Activated CD8-positive, alpha-beta memory T cell treated with anti-CD3 and anti-CD28 coated beads, Interleukin-2, amount 50 U/mL, for 24 hours (primary cell): ENCODE data around the gene SPCS3.
"Not testable (repeated sequence)": the region's sequence is repeated elsewhere in the genome, so short reads cannot be mapped to it uniquely, and the experiment has no call there.

ENCODE experiments used
- DNase-seq: peaks from one replicate; pipeline ENCODE4 v3.0.0-alpha.2; 2020; ENCODE audit errors: extremely low read depth

The SPCS3 gene

DNA sequence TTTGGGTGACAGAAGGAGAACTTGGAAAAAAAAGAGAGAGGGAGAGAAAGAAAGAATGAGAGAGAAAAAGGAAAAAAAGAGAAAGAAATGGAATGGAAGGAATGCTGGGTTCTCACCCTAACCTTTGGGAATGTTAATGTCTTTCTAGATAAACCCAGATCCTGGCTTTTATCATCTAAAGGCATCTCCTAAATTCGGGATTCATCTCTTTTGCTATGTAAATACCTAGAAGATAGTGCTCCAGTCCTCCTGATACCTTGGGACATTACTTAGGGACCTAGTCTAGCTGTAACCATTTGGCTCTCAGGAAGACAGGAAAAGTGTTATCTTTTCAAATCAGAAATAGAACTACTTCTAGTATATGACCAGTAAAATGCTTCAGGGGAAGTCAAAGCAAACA is 15.8 kb upstream of the SPCS3 start:
- no peak for DNase-seq

DNA sequence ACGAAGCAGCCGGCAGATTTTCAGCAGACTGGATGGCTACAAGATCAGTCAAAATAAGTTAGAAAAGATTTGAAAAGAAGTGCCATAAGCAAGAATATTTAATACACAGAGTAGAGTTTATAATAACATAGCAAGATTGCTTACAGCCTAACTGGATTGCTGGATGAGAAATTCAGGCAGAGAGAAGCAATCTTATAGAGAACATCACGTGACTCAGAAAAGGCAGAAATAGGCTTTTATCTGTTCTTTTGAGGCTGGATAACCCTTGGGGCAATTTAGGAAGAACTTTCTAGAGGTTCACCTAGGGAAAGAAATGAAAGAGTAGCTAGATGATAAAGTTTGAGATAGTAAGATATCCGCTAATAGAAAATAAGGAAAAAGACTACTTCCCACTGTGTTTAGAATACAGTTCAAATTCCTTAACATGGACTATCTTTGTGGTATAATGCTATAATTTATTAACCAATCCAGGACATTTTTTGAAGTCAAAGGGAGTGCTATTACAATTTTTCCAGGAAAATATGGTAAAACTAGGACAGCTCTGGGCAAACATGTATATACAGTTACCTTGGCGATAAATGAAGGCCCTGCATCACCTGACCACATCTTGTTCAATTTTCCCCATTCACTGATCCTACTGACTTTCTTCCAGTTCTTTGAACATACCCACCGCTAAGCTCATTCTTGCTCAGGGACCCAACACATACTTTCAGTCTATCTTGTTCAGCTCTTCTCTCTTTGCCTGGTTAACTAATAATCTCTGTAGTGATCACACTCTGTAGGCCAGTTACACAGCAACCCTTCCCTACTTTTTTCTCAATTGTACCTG is 12.7 kb upstream of the SPCS3 start:
- DNase-seq, result no peak

DNA sequence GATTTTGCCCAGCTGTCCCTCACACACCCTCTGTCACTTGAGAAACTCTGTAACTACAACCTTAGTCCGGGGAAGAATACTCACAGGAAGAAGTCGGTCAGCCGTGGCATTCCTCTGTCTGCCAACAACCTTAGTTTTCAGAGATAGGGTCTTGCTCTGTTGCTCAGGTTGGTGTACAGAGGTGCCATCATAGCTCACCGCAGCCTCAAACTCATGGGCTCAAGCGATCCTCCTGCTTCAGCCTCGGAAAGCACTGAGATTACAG is 12.2 kb upstream of the SPCS3 start:
- DNase-seq, result no peak

DNA sequence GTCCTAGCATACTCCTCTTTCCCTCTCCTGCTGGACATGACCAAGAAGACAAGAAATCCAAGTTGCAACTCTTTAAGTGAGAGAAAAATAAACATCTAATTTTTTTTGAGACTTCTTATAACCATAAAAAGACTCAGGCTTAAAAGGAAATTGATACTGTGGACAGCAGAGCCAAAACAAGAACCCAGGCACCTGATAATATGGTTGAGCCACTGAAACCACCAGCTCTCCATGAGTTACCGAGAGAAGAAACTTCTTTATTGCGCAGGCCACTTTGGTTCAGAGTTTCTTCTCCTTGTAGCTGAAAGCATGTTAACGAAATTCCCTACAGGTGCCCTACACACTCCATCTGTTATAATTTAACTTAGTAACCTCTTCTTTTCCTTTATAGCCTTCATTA is 11.3 kb upstream of the SPCS3 start:
- DNase-seq, result no peak

DNA sequence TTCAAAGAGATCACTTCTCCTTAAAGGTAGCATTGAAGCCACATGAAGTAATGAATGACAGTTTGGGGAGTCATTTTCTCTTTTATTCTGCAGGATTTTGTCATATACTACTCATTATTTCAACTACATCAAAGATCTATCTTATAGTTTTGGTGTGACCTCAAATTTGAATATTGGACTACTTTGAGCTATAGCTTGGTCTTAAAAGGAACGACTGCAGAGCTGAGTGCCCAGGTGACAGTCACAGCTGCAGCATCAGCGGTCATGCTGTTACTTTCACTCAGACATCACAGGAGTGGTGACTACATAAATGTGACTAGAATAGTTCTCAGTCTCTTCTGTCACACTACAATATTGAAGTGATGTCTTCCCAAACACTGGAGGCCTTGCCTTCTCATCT is 10.7 kb upstream of the SPCS3 start:
- no peak for DNase-seq

DNA sequence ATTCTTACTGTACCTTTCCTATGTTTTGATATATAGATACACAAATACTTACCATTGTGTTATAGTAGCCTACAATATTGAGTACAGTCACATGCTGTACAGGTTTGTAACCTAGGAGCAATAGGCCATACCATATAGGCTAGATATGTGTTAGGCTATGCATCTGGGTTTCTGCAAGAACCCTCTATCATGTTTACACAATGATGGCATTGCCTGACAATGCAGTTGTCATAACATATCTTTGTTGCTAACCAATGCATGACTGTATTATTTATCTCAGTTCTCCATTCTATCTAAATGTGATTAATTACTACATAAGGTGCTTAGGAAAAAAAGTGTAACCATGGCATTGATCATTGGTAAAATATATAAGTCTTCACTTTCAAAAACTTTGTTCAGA is 10.0 kb upstream of the SPCS3 start:
- DNase-seq, result no peak

DNA sequence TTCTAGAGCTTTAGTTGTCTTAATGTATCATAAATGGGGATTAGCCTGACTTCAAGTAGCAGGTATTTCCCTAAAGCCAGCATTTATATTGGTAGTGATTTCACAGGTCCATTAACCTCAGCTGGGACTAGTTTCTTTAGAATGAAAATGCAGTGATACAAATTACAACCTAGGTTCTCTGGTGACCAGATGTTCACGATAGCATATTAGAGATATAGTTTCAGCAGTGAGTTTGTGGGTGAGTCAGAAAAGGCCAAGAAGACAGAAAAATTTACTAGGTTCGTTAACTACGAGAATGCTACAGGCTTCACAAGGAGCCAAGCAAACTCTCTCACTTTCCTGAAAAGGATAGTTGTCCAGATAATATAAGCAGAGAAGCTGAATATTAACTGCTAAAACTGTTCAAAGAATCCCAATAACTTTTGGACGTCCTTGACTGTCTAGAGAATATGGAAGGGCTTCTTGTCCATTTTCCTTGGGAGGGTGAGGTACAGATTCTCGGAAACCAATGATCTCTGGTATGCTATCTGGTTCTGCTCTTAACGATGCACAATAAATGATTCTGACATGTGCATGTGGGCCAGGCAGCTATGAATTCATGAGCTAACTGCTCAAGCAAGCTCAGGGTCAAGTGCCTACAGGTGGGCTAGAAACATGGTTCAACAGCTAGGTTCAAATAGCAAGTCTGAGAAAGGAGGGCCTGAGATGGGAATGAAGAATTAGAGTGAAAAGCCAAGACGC is 6.0 kb upstream of the SPCS3 start:
- no peak for DNase-seq

DNA sequence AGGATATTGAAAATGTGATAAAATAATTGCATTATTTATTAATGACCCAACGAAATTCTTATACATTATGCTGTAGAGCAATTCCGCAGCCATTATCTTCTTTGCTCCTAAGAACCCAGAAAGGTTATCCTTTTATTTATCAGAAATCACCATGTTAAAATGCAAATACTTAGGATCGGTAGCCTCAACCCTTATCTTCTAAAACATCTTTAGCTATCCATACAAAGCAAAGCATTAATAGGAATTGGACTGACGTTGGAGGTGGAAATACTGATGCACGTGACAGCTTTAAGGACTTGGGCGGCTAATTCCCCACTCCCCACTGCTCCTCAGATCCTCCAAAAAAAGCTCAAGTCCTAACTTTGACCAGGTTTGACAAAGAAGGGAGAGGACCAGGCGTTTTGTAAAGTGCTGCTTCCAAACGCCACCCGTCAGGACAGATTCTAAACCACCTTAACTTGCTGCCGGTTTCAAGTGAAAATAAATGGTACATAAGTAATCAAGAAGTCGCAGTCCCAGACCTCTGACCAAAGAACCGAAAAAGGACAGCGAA is 539 bp upstream of the SPCS3 start:
- no peak for DNase-seq

DNA sequence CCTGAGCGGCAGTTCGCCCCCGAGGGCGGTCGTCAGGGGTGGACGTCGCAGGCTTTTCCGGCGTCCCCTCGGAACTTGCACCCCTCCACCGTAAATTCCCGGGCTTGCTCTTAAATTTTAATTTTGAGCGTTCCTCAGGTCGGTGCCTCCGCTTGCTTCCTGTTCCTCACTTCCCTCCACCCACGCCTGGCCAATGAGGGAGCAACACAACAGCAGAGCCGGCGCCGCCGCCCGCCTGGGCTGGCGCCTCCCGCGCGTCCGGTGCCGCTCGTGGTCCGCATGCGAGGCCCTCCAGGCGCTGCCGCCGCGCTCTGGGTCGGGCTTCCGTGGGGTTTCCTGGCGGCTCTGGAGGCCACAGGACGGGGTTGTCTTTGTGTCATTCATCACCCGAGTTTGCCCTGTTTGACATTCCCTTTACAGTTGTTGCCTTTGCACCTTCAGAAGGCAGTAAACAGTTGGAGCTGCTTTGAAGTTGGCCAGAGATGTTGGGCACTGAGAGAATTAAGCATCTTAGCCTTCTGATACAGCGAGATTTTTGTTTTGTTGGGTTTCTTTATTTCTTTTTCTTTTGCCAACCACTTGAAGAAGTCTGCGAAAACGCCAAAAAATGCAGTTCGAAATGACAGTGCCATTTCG is 692 bp downstream of the SPCS3 start:
- DNase-seq, result peak; percentile 73

DNA sequence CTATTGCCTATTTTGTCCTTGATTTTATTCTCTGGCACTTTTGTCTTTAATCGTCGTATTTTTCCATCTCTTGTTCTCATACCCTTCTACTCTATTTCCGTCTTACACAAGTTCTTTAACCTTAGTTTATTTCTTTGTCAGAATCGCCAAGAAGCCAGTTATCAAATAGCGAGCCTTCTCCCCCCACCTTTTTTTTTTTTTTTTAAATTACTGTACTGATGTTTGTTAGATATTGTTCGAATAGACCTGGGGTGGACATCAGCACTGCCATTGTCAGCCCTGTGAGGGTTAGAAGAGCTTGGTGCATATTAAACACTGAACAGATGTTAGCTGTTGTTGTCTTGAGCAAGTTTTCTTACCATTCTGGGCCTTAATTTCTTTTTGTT is 1.2 kb downstream of the SPCS3 start:
- no peak for DNase-seq

DNA sequence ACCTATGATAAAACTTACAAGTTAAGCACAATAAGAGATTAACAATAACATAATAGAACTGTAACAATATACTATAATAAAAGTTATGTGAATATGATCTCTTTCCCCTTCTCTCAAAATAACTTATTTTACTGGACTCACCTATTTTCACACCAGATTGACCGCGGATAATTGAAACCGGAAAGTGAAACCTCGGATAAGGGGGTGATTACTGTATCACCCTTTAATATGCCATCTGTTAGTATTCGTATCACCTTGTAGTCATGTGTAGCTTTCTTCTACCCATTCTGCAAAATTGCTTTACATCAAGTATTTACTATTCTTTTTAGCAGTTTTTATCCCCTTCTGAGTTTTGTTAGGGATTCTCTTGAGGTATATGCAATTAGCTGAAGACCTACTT is 1.8 kb downstream of the SPCS3 start:
- DNase-seq, result no peak

DNA sequence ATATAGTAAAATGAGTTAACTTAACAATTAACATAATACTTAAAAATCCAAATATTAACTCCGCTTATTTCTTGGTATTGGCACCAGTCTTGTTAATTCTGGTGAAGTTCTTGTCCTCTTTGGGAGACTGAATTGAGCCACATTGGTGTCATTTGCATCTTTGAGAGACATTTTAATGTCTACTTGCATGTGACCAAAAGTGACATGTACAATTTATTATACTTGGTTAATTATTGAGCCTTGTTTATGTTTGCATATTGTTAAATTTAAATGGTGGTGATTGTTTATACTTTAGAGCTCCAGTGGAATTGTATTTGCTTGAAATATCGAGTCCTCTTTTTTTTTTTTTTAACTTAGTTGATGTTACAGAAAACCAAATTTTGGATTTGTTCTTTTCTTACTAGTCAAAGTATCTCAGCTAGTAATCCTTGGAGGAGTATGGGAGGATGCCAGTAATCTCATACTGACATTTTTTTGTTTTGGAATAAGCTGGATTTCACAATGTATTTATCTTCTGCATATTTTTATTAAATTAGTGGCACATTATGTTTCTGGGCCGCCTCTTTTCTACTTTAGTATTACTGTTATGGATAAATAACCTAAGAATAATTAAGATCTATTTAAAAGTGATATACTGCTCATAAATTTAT is 3.9 kb downstream of the SPCS3 start:
- no peak for DNase-seq

DNA sequence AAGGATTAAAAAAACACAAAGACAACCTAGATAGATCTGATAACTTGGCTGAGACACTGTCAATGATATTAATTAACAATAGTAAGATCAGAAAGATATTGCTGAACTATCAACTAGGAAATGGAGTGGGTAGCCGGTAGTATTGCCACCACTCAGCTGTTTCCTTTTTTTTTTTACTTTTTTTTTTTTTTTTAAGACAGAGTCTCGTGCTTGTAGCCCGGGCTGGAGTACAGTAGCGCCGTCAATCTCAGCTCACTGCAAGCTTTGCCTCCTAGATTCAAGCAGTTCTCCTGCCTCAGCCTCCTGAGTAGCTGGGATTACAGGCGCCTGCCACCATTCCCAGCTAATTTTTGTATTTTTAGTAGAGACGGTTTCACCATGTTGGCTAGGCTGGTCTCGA is 5.1 kb downstream of the SPCS3 start:
- not testable (repeated sequence) for DNase-seq

DNA sequence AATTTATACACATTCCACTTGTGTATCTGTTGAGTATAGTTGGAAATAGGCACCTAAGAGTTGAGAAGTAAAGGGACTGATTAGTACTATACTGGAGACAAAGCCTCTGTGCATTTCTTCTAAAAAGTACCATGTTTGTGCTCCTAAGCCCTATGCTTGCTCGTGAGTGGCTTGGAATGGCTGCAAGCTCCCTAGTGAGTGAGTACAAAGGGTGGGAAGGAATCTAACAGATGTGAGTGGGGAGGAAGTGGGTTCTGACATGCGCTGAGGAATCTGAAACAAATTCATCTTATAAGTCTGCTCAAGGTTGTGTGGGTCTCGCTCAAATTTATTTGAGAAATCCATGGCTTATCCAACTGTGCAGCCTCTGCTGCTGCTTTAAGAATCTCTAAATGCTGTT is 13.3 kb downstream of the SPCS3 start:
- DNase-seq, result no peak

DNA sequence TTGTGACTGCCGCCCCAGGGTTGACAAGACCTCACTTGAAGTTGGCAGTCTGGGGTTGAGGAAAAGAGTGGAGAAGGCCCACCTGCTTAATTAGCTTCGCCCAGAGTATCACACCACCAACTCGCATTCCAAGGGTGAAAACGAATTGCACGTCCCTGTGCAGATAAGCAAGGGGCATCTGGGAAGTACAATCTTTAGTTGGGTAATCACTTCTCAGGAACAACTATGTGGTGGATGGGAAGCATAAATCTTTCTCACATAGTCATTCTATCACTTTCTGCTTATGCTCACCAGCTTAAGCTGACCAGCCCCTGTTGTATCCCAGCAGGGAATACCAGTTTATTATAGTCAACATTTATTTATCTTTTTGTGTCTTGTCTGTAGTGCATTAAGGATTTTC is 14.3 kb downstream of the SPCS3 start:
- DNase-seq, result no peak

DNA sequence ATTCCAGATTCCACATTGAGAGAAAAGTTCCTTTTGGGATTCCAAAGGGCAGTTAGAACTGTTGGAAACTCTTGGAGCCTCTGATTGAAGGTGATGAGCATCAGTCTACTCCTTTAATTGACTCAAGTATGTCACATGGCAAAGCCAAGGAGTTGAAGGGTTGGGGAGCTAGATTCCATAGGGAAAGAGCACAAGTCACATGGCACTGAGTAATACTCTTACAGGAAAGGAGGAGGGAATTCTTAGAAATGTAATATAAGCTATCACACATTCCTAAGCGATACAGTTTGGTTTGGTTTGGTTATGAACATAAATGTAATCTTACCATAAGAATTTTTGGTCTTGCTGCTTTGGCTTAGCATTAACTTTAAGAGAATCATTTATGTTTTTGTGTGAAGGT is 15.7 kb downstream of the SPCS3 start:
- no peak for DNase-seq

DNA sequence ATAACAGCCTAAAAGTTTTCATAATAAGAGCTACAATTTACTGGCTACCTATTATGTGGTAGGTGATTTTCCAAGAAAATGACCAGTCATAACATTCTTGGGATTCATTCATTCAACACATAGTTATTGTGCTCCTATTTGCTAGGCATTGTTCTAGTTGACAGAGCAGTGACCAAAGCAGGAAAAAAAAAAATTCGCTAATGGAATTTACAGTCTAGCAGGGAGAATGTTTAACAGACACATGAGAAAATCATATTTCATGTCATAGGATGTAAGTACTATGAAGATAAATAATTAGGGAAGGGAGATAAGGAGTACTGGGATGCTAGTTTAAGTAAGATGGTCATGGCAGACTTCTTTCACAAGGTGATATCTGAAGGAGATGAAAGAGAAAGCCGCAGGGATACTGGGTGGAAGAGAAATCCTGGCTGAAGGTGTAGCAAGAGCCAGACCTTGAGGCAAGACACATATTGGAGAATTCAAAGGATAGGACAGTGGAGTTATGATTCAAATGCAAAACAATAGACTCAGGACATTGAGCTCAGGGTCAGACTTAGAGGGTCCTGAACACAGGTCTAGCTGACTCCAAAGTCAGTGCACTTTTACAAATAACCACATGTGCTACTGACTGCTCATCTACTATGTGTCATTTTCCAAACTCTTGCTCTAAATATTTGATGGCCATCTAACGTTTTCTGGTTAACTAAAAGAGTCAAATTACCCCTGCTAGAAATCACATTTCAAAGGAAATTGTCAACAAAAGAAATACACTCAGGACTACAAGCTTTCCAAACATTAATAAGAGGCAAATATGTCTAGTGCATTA is 20.4 kb downstream of the SPCS3 start:
- DNase-seq, result no peak

DNA sequence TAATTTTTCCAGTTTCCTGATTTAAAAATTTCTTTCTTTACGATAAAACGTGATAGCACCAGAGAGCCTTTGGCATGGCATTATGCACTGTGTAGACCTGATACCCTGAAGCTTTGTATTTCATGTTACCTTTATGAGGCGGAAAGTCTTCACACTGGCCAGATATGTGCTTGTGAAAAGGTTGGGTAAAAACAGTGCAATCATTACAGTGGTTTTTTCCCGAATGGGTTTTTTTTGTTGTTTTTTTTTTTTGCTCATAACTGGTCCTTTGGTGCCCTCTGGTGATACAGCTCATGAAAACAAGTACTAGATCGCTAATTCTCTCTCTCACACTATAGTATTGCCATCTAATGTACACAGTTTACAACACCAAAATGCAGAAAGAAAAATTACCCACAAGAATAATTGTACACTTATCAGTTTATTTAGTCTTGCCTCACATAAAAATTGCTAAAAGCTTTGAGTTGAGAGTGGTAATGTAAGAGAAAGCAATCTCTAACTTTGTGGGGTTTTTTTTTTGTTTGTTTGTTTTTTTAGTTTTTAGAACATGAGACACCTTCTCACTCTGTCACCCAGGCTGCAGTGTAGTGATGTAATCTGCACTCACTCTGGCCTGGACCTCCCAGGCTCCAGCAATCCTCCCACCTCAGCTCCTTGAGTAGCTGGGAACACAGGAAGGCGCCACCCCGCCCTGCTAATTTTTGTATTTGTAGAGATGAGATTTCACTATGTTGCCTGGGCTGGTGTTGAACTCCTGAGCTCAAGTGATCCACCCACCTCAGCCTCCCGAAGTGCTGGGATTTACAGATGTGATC is 21.3 kb downstream of the SPCS3 start:
- no peak for DNase-seq

DNA sequence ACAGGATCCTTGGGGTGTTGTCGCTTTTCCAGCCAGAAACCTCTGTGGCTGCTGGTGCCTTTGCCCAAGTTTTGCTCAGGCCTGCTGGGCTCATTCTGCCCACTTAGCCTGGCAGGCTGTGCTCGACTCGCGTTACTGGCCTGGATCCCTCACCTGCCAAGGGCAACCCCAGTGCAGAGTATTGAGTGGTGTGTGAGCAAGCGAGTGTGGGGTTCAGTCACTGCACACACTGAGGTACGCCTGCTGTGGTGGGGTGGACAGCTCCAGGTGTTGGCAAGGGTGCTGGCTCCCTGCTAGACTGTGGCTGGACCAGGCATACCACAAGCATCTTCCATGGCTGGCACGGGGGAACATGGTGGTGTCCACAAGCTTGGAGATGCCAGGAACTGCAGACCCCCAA is 22.6 kb downstream of the SPCS3 start:
- DNase-seq, result no peak

DNA sequence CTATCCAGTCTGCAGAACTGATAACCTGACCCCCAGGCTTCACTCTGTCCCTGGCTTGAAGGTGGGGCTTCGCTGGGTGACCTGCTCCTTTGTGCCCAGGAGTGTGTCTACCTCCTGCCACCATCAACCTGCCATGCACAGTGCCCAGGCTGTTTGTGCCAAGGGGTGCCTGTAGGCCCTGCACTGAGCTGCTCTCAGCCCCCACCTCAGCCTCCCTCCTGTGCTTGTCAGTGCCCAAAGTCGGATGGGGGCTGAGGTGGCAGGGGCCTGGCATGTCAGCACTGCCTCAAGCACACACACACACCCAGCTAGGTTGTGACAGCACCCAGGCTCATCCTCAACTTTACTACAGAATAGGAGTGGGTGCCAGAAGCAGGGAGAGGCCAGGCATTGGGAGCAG is 23.5 kb downstream of the SPCS3 start:
- DNase-seq, result no peak

DNA sequence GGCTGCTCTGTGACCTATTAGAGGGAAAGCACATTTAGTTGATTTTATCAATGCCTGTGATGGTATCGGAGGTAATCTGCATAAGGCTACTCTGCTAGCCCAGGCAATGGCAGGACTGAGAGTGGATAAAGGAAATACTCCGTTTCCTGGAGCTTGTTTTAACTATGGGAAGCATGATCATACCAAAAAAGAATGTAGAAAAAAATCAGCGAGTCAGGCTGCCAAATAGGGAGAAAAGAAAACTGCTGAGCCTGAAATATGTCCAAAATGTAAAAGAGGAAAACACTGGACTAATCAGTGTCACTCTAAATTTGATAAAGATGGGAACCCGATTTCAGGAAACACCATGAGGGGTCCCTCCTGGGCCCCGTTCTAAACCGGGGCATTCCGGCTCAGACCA is 25.6 kb downstream of the SPCS3 start:
- not testable (repeated sequence) for DNase-seq
